PC-3 (cell line): ENCODE measurements around the gene HIGD1C.

ENCODE experiments used
- CTCF ChIP-seq: fragments of 300-600 bp; sonication (generic); conservative IDR thresholded peaks from 2 replicates; pipeline ENCODE4 v1.5.1; 2017; ENCODE audit warnings: antibody characterized with exemption, low read depth, mild to moderate bottlenecking, low read length
- EZH2 ChIP-seq: fragments of 300-600 bp; sonication (generic); IDR thresholded peaks from one replicate; pipeline ENCODE4 v1.6.1; 2017; ENCODE audit warnings: antibody characterized with exemption, mild to moderate bottlenecking, low read length; ENCODE audit not compliant: unreplicated experiment

DNA sequence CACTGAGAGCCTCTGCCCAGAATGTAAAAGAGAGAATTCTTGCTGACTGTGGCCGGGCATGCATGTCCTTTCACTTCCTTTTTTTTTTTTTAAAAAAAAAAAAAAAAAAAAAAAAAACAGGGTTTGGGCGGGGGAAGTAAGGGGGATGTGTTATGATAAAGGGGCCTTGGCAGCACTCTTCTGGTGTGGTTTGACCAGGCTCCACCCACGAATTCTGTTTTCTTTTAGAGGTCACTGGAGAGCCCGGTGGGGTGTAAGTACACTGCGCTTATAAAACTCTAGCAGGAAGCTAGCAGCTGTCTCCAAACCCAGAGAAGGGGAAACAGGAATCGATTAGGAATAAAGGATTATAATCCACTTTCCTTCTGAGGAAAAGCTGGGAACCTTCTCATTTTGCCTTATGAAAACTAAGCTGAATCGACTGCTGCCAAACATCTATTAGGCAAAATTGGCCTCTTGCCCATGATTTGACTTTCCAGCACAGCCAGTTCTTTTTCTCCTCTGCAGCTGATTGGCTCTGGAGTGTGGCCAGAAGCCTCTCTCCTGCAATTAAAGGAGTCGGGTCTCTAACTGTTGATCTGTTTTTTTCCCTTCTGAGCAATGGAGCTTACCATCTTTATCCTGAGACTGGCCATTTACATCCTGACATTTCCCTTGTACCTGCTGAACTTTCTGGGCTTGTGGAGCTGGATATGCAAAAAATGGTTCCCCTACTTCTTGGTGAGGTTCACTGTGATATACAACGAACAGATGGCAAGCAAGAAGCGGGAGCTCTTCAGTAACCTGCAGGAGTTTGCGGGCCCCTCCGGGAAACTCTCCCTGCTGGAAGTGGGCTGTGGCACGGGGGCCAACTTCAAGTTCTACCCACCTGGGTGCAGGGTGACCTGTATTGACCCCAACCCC, 27.7 kb upstream of the HIGD1C start:
- no peak for TF ChIP-seq CTCF
- no peak for TF ChIP-seq EZH2
